LoVo (cell line): Measurements from ENCODE around the gene CTBP2.

Experiments
- DNase-seq: peaks from one replicate; pipeline ENCODE4 v3.0.0-alpha.2; 2016; ENCODE audit warnings: low spot score

The CTBP2 gene

GRCh38 chr10:124941823-124942222, 218.5 kb downstream of the CTBP2 start, which contains the start of gene ZRANB1:
Gene ZRANB1 (plus strand): TSS chr10:124942123. CDS start chr10:124942494, 371 bp downstream.
- DNase-seq = no peak

DNA sequence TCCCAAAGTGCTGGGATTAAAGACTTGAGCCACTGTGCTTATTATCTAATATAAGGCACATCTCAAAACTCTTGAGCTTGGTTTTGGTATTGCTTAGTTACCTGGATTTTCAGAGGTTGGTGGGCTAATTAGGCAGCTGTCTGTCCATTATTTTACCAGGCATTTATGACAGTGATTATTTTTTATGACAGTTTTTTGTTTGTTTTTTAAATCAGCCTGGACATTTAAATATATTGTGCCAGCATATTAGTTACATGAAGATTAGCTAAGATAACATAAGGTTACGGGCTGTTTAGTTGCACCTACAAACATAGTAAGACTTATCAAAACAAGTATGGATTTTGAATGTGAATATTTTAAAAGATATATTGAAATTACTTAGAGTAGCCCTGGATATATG, 221.1 kb downstream of the CTBP2 start:
- DNase-seq = no peak

- DNase-seq = no peak
Measured at GRCh38 chr10:124936813-124937212, 223.6 kb downstream of the CTBP2 start.

- no peak for DNase-seq
Measured at GRCh38 chr10:124935946-124936345, 224.4 kb downstream of the CTBP2 start.
